ENCODE measurements around the gene TDRD10. TPM values are rescaled to one million over a fixed set of nuclear protein-coding genes. Genes with fewer than 3 reads are reported as not detected.
"Not testable (repeated sequence)": the region's sequence is repeated elsewhere in the genome, so short reads cannot be mapped to it uniquely, and the experiment has no call there.

The TDRD10 gene
- total and polyA plus RNA-seq, 4 donors: 0.23 to 1.5 (median 0.78) TPM

GRCh38 chr1:154485106-154485505 is 16.9 kb upstream of the TDRD10 start (continued):
- TF ChIP-seq TAF1 (conservative IDR thresholded peaks at IDR 0.05) (no peak), FOXA2 (IDR thresholded peaks at IDR 0.05) (no peak), SP1 (IDR thresholded peaks at IDR 0.05) (no peak), YY1 (IDR thresholded peaks at IDR 0.05) (no peak), HNF4A (conservative IDR thresholded peaks at IDR 0.05) (no peak), EGR1 (IDR thresholded peaks at IDR 0.05; ENCODE audit: low read depth in 2 of 2) (peak in 1 of 2 donors; percentile 44)

DNA sequence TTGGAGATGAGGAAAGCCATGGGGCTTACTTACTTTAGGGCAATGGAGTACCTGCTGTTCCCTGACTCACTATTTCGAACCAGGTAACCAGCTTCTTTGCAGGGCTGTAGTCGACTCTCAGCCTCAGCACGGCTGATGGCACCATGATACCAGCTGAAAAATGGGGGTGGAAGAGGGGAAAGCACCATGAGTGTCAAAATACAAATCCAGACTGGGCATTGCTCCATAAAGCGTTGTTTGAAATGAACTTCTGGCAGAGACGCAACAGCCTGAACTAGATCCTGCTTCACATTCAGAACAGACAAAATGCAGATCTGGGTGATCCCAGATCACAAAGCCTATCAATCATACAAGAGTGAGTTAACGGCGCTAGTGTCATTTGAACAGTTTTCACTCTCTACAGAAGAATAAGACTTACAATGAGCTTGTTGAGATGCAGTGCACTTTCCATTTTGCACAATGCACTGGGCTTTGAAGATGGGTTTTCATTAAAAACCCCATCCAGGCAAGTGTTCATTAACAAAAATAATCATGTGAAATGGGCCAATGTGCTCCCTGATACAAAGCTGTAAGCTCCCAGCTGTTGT is 16.0 kb upstream of the TDRD10 start:
- TF ChIP-seq, protein P1, sequence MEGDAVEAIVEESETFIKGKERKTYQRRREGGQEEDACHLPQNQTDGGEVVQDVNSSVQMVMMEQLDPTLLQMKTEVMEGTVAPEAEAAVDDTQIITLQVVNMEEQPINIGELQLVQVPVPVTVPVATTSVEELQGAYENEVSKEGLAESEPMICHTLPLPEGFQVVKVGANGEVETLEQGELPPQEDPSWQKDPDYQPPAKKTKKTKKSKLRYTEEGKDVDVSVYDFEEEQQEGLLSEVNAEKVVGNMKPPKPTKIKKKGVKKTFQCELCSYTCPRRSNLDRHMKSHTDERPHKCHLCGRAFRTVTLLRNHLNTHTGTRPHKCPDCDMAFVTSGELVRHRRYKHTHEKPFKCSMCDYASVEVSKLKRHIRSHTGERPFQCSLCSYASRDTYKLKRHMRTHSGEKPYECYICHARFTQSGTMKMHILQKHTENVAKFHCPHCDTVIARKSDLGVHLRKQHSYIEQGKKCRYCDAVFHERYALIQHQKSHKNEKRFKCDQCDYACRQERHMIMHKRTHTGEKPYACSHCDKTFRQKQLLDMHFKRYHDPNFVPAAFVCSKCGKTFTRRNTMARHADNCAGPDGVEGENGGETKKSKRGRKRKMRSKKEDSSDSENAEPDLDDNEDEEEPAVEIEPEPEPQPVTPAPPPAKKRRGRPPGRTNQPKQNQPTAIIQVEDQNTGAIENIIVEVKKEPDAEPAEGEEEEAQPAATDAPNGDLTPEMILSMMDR (IDR thresholded peaks at IDR 0.05; ENCODE audit: low read depth, low read length, missing input control): no peak
- TF ChIP-seq RXRA (IDR thresholded peaks at IDR 0.05) (peak in 1 of 2 donors; percentile 34), YY1 (IDR thresholded peaks at IDR 0.05) (peak; percentile 60), ZBTB33 (IDR thresholded peaks at IDR 0.05) (no peak), TAF1 (conservative IDR thresholded peaks at IDR 0.05) (no peak), HNF4G (IDR thresholded peaks at IDR 0.05) (peak; percentile 18), HNF4A (conservative IDR thresholded peaks at IDR 0.05) (peak; percentile 24 to 34)
- TF ChIP-seq, protein P2, sequence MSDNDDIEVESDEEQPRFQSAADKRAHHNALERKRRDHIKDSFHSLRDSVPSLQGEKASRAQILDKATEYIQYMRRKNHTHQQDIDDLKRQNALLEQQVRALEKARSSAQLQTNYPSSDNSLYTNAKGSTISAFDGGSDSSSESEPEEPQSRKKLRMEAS (IDR thresholded peaks at IDR 0.05): no peak
- DNase-seq (ENCODE audit: low spot score): no peak
- H3K4me1 ChIP-seq (ENCODE audit: control insufficient read depth in 4 of 4, insufficient read depth in 4 of 4, low read length in 3 of 4): peaks cover 8 to 12% (median 10%) of the 10 kb centered on the region in 4 donors
- H3K27me3 ChIP-seq (ENCODE audit: control insufficient read depth in 4 of 4, insufficient read depth in 4 of 4, low read length in 3 of 4): no peaks in the 10 kb centered on the region
- no peak overlapping the region for H3K9ac ChIP-seq (ENCODE audit: low read depth in 1 of 2, low read length in 2 of 2)
- 41% methylated on average over 7 of the region's 7 CpGs for WGBS
- no peak overlapping the region for H3K27ac ChIP-seq (ENCODE audit: low read depth in 1 of 2, low read length in 2 of 2)
- H3K36me3 ChIP-seq (ENCODE audit: control insufficient read depth in 4 of 4, insufficient read depth in 3 of 4, low read depth in 1 of 4, low read length in 3 of 4): no peaks in the 10 kb centered on the region
- no peaks in the 10 kb centered on the region for H3K9me3 ChIP-seq (ENCODE audit: control insufficient read depth in 4 of 4, low read length in 3 of 4)
- H3K4me3 ChIP-seq (ENCODE audit: low read depth in 1 of 3, low read length in 3 of 3): no peak overlapping the region

- DNase-seq (ENCODE audit: low spot score); H3K36me3 ChIP-seq (ENCODE audit: control insufficient read depth in 4 of 4, insufficient read depth in 3 of 4, low read depth in 1 of 4, low read length in 3 of 4); H3K27ac ChIP-seq (ENCODE audit: low read depth in 1 of 2, low read length in 2 of 2); H3K9ac ChIP-seq (ENCODE audit: low read depth in 1 of 2, low read length in 2 of 2); H3K27me3 ChIP-seq (ENCODE audit: control insufficient read depth in 4 of 4, insufficient read depth in 4 of 4, low read length in 3 of 4); H3K4me3 ChIP-seq (ENCODE audit: low read depth in 1 of 3, low read length in 3 of 3); H3K9me3 ChIP-seq (ENCODE audit: control insufficient read depth in 4 of 4, low read length in 3 of 4): not testable (repeated sequence)
- 70% methylated on average over 5 of the region's 5 CpGs for WGBS
- H3K4me1 ChIP-seq (ENCODE audit: control insufficient read depth in 4 of 4, insufficient read depth in 4 of 4, low read length in 3 of 4): peaks cover 8 to 12% (median 10%) of the 10 kb centered on the region in 4 donors
Observed at GRCh38 chr1:154486756-154487155, 15.3 kb upstream of the TDRD10 start.

DNA sequence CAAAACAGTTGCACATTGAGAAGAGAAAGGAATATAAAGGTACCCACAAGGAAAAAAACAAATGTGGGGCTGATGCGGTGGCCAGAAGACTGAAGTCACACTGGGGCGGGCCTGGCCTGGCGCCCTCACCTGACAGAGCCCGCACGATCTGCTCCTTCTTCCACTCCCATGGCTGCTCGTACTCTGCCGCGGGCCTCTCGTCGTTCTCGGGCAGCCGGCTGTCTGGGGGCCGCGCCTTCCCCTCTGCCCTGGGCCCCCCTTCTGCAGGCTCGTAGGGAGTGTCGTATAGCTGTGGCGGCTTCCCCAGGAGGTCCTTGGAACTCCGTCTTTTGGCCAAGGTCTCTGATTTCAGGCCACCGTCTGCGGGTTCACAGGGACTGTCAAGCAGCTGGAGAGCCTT is 13.1 kb upstream of the TDRD10 start:
- no peak for DNase-seq (ENCODE audit: low spot score)
- Histone ChIP-seq H3K4me3 (ENCODE audit: low read depth in 1 of 3, low read length in 3 of 3) (no peak overlapping the region), H3K27me3 (ENCODE audit: control insufficient read depth in 4 of 4, insufficient read depth in 4 of 4, low read length in 3 of 4) (no peaks in the 10 kb centered on the region), H3K27ac (ENCODE audit: low read depth in 1 of 2, low read length in 2 of 2) (no peak overlapping the region), H3K4me1 (ENCODE audit: control insufficient read depth in 4 of 4, insufficient read depth in 4 of 4, low read length in 3 of 4) (peaks cover 8 to 19% (median 11%) of the 10 kb centered on the region in 4 donors), H3K36me3 (ENCODE audit: control insufficient read depth in 4 of 4, insufficient read depth in 3 of 4, low read depth in 1 of 4, low read length in 3 of 4) (no peaks in the 10 kb centered on the region), H3K9ac (ENCODE audit: low read depth in 1 of 2, low read length in 2 of 2) (no peak overlapping the region), H3K9me3 (ENCODE audit: control insufficient read depth in 4 of 4, low read length in 3 of 4) (no peaks in the 10 kb centered on the region)
- 84% methylated on average over 20 of the region's 20 CpGs for WGBS
- TF ChIP-seq RAD21 (IDR thresholded peaks at IDR 0.05) (no peak), EGR1 (IDR thresholded peaks at IDR 0.05; ENCODE audit: low read depth in 2 of 2) (no peak), ATF3 (IDR thresholded peaks at IDR 0.05) (no peak), ZBTB33 (IDR thresholded peaks at IDR 0.05) (no peak), TAF1 (conservative IDR thresholded peaks at IDR 0.05) (no peak), FOXA1 (IDR thresholded peaks at IDR 0.05) (no peak), HNF4G (IDR thresholded peaks at IDR 0.05) (no peak), SP1 (IDR thresholded peaks at IDR 0.05) (no peak), FOXA2 (IDR thresholded peaks at IDR 0.05) (no peak), YY1 (IDR thresholded peaks at IDR 0.05) (no peak)
- TF ChIP-seq, protein P2 (IDR thresholded peaks at IDR 0.05): no peak

All from liver (tissue), 9 donors.